ENCODE results near the gene NET1. TPM values are rescaled to one million over a fixed set of nuclear protein-coding genes. Genes with fewer than 3 reads are reported as not detected.

NET1 gene
- polyA plus RNA-seq, 1 of the 3 experiments (the other 2 are of a cell fraction): 4.7 TPM

DNA sequence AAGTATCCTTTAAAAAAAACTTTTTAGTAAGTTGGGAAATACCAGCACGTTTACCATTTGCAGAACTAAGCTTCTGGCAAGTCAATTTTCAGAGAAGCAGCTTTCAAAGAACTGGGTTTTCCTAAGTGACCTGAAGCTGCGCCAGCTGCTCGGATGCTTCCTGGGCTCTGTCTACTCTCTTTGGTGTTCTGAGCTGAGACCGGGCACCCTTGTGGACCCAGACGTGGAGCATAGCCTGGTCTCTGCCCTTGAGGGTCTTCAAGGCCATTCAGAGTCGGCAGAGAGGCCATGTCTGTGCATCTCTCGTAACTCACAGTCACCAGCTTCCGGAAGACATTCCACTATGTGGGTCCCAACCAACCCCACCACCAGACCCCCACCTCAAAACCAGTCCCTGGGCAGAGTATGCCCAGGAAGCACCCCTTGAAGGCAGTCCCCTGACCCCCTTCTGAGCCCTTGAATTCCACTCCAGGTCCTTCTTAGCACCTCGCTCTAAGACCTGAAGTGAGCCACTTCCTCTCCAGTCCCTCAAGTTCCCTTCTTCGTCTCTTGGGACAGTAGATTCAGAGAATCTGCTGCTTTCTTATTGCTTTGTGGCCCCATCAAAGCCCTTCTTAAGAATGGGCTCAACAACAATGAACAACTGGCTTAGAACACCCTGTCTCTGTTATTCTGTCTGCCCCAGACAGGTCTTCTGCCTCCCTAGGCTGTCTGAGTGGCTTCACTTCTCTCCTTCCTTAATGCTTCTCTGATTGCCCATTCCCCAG, 78.5 kb downstream of the NET1 start:
- H3K4me2 ChIP-seq: no peak overlapping the region
- no peak overlapping the region for H3K4me3 ChIP-seq (ENCODE audit: low read depth in 2 of 2, low read length in 1 of 2)
- H3K4me1 ChIP-seq (ENCODE audit: control insufficient read depth in 1 of 2, insufficient read depth in 2 of 2, low read depth in 1 of 2, low read length in 1 of 2): no peaks in the 10 kb centered on the region
- CTCF ChIA-PET: interaction anchor here (1.2 kb wide), 1 partner anchor 132 kb away, joined by 3 read pairs; no protein-coding TSS in a partner anchor
- H3K79me2 ChIP-seq (ENCODE audit: insufficient read depth): no peaks in the 10 kb centered on the region
- H3K36me3 ChIP-seq (replicated peaks in 1 of 2; ENCODE audit: control insufficient read depth in 1 of 2, insufficient read depth in 2 of 2, low read length in 1 of 2): no peaks in the 10 kb centered on the region
- no peak overlapping the region for H3K9ac ChIP-seq
- 77% methylated on average over 5 of the region's 10 CpGs for WGBS (ENCODE audit: low lambda C conversion rate)
- no peaks in the 10 kb centered on the region for H4K20me1 ChIP-seq (ENCODE audit: insufficient read depth)
- no peaks in the 10 kb centered on the region for H3K9me2 ChIP-seq
- no peak overlapping the region for H3K27ac ChIP-seq (ENCODE audit: low read depth in 2 of 2, low read length in 1 of 2)
- TF ChIP-seq, protein P1, sequence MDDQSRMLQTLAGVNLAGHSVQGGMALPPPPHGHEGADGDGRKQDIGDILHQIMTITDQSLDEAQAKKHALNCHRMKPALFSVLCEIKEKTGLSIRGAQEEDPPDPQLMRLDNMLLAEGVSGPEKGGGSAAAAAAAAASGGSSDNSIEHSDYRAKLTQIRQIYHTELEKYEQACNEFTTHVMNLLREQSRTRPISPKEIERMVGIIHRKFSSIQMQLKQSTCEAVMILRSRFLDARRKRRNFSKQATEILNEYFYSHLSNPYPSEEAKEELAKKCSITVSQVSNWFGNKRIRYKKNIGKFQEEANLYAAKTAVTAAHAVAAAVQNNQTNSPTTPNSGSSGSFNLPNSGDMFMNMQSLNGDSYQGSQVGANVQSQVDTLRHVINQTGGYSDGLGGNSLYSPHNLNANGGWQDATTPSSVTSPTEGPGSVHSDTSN (IDR thresholded peaks at IDR 0.05): no peak
- TF ChIP-seq ELF1 (IDR thresholded peaks at IDR 0.05) (no peak), MEF2A (IDR thresholded peaks at IDR 0.05; ENCODE audit: borderline replicate concordance, low read depth) (no peak), NFIC (IDR thresholded peaks at IDR 0.05; ENCODE audit: borderline replicate concordance) (no peak), EZH2phosphoT487 (IDR thresholded peaks at IDR 0.05; ENCODE audit: borderline replicate concordance, low read depth) (no peak), SMC3 (IDR thresholded peaks at IDR 0.05; ENCODE audit: low read depth, low read length) (no peak), YY1 (IDR thresholded peaks at IDR 0.05; ENCODE audit: low read depth) (no peak), GATA2 (CRISPR knock-in tag; IDR thresholded peaks at IDR 0.05) (no peak), TEAD4 (IDR thresholded peaks at IDR 0.05; ENCODE audit: borderline replicate concordance, insufficient read depth) (no peak), CTCF (IDR thresholded peaks at IDR 0.05) (no peak), RCOR1 (IDR thresholded peaks at IDR 0.05; ENCODE audit: low read length) (no peak), EP300 (IDR thresholded peaks at IDR 0.05; ENCODE audit: borderline replicate concordance in 1 of 2, low read depth in 1 of 2, low read length in 1 of 2) (no peak), RXRA (IDR thresholded peaks at IDR 0.05; ENCODE audit: borderline replicate concordance, low read depth) (no peak), FOXM1 (IDR thresholded peaks at IDR 0.05; ENCODE audit: low read depth) (no peak), NRF1 (IDR thresholded peaks at IDR 0.05; ENCODE audit: low read depth, low read length) (no peak), POLR2AphosphoS5 (IDR thresholded peaks at IDR 0.05; ENCODE audit: low read depth, low read length) (no peak)
- TF ChIP-seq, protein P2, sequence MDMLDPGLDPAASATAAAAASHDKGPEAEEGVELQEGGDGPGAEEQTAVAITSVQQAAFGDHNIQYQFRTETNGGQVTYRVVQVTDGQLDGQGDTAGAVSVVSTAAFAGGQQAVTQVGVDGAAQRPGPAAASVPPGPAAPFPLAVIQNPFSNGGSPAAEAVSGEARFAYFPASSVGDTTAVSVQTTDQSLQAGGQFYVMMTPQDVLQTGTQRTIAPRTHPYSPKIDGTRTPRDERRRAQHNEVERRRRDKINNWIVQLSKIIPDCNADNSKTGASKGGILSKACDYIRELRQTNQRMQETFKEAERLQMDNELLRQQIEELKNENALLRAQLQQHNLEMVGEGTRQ (IDR thresholded peaks at IDR 0.05; ENCODE audit: borderline replicate concordance, low read depth, low read length): no peak
- TF ChIP-seq, protein P3, sequence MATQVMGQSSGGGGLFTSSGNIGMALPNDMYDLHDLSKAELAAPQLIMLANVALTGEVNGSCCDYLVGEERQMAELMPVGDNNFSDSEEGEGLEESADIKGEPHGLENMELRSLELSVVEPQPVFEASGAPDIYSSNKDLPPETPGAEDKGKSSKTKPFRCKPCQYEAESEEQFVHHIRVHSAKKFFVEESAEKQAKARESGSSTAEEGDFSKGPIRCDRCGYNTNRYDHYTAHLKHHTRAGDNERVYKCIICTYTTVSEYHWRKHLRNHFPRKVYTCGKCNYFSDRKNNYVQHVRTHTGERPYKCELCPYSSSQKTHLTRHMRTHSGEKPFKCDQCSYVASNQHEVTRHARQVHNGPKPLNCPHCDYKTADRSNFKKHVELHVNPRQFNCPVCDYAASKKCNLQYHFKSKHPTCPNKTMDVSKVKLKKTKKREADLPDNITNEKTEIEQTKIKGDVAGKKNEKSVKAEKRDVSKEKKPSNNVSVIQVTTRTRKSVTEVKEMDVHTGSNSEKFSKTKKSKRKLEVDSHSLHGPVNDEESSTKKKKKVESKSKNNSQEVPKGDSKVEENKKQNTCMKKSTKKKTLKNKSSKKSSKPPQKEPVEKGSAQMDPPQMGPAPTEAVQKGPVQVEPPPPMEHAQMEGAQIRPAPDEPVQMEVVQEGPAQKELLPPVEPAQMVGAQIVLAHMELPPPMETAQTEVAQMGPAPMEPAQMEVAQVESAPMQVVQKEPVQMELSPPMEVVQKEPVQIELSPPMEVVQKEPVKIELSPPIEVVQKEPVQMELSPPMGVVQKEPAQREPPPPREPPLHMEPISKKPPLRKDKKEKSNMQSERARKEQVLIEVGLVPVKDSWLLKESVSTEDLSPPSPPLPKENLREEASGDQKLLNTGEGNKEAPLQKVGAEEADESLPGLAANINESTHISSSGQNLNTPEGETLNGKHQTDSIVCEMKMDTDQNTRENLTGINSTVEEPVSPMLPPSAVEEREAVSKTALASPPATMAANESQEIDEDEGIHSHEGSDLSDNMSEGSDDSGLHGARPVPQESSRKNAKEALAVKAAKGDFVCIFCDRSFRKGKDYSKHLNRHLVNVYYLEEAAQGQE (IDR thresholded peaks at IDR 0.05; ENCODE audit: low read depth, low read length): no peak
- no peaks in the 10 kb centered on the region for H3K27me3 ChIP-seq (ENCODE audit: insufficient read depth)
- POLR2A ChIA-PET: no interaction called here
- DNase-seq: no peak
- no peaks in the 10 kb centered on the region for H3F3A ChIP-seq (replicated peaks; ENCODE audit: insufficient read depth)
- H3K9me3 ChIP-seq: no peaks in the 10 kb centered on the region
- H2AFZ ChIP-seq (ENCODE audit: low read depth): no peak overlapping the region
